NCI-H345 treated with DMSO at 0.1 percent for 48 hours (cell line): ENCODE results near the gene SACM1L.

Source experiments
- DNase-seq: peaks from one replicate; lab custom pipeline; 2025; ENCODE audit not compliant: unreplicated experiment; lab: John Stamatoyannopoulos, UW

Gene SACM1L

DNA sequence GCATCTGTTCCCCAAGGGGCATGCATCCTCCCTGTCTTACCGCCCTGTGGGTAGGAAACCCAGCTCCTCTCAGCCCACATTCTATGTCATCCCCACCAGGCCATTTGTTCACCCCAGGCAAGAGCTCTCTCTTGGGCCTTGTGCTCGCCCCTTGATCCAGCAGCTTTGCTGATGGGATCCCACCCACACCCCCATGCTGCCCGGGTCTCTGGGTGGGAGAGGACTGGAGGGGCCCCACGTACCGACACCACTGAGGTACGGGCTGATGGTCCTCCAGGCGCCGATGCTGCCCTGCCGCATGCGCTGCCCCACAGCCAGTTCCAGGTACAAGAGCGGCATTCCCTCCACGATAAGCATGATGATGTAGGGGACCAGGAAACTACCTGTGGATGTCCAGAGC, 92.6 kb downstream of the SACM1L start:
- DNase-seq: no peak

DNA sequence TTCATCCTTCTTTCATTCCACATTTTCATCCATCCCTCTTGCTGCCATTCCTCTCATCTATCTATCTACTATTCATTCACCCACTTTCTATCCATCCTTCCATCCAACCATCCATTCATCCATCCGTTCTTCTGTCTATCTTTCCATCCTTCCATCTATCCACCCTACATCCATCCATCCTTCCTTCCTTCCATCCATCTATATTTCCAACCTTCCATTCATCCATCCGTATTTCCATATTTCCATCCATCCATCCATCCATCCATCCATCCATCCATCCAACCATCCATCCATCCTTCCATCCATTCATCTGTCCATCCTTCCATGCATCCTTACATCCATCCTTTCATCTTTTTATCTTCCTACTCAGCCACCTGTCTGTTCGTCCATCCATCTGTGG, 93.2 kb downstream of the SACM1L start:
- no peak for DNase-seq

DNA sequence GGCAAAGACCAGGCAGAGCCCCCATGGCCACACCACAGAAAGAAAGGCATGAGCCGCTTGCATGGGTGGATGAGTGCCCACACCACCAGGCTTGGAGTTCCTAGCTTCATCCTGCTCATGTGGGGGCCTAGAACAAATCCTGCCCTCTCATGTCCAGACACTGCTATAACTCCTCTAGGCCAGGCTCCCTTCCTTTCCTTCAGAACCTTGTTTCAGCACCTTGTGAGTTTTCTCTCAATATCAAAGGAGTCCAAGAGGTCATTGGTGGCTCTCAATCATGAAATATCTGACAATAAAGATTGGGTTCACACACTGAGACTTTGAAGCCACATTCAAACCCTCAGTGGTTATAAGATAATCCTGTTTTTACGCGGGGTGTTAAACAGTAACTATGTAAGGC, 94.5 kb downstream of the SACM1L start:
- DNase-seq: no peak

DNA sequence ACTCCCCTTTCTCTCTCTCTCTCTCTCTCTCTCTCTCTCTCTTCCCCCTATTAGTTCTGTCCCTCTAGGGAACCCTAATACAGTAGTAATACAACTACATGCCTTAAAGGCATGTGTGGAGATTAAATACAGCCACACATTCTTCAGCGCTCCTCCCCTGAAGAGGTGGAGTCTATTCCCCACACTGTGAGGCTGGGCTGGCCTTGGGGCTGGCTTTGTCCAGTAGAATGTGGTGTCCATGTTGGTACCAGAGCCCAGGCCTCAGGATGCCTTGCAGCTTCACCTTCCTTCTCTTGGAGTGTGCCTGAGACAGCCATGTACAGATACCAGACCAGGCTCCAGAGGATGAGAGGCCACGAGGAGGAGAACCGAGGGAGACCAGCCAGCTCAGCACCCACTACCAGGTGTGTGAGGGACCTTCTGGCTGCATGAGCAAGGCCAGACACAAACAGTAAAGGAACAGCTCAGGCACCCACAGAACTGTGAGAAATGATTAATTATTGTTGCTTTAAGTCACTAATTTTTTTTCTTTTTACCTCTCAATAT, 96.5 kb downstream of the SACM1L start:
- DNase-seq: no peak

DNA sequence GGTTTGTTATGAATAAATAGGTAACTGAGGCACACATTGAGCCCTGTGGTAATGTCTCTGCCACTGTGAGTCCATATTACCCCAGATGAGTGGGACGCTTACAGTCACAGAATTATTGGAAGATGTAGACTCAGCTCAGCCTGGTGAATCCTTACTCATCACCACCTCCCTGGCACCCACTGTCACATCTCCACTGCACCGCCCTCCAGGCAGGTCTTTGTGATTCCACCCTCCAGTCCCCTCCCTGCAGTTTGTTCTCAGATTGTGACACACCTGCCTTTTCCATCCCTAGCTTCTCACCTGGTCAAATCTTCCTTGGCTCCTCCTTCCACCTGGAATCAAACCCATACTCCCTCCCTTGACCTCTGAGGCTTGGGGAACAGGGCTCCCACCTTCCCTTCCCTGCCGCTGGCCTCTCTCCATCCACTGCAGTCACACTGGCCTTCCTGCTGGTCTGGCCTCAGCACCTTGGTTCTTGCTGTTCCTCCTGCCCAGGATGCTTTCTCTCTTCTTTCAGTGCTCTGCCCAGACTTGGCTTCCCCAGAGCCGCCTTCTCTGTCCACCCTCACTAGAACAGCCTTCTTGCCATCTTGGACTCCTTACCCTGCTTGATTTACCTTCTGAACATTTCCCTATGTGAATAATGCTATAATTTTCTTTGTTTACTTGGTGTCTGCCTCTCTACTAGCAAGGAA, 97.8 kb downstream of the SACM1L start:
- no peak for DNase-seq

DNA sequence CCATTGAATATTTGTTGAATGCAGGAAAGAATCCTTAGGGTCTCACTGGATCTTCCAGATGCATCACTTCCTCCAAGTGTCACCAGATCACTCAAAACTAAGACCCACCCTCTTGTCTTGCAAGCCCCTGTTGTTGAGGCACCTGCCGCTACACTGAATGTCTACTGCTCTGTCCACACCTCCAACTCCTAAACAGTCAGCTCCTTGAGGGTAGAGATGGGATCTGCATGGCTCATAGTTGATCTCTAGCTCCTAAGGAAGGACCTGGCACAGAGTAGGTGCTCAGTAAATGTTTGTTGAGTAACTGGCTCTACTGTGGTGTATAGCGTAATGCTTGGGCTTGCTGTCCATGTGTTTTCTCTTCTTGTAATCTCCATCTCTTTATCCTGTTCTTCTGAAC, 98.4 kb downstream of the SACM1L start:
- no peak for DNase-seq

DNA sequence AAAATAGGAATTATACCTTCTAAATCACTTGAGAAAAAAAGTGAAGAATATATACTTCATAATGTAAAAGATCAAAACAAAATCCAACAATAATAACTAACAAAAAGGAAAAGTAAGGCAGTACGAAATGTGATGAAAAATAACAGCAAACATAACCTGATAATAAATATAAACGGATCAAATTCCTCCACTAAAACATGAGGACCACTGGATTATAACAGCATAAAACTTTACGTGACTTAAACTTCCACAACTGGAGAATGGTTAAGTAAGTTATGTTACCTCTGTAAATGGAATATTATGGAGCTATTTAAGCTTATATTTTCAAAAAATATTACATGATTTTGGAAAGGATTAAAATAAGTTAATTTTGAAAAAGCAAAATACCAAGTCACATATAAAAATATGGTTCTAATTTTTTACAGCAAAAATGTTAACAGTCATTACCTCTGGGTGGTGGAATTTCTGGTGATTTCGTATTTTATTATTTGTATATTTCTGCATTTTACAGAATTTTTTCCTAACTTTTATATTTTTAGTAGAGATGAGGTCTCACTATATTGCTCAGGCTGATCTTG, 100.1 kb downstream of the SACM1L start:
- DNase-seq: no peak

DNA sequence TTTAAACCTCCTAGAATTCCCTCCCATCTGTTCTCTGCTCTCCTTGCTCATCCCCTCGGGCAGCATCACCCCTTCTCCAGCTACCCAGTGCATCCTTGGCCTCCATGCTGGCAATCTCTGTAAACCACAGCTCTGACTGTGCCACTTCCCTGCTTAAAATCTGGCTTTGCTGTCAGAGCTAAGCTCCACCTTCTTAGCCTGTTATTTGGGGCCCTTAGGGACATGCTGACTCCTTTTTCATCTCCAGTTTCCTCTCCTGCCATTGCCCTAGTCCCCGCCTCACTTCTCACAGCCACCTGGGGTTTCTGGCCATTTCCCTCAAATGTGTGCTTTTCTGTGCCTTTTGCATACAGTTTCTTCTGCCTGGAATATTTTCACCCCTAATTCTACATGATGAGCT, 101.4 kb downstream of the SACM1L start:
- DNase-seq: no peak

DNA sequence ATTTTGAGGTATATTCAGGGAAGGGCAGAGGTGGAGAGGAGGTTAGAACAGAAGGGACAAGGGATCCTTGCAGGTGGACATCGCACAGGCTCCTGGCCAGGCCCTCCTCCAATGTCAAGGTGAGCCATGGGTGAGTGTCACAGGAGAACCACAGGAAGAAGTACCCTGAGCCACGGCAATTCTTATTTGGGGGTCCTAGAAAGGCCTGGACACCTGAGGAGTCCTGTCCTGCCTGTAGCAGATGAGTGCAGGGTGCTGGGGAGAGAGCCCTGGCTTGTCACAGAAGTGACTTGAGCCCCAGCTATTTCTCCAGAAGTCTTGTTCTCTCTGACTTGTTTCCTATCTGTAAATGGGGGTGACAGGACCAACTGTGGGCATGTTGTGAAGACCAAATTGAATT, 102.8 kb downstream of the SACM1L start:
- no peak for DNase-seq

DNA sequence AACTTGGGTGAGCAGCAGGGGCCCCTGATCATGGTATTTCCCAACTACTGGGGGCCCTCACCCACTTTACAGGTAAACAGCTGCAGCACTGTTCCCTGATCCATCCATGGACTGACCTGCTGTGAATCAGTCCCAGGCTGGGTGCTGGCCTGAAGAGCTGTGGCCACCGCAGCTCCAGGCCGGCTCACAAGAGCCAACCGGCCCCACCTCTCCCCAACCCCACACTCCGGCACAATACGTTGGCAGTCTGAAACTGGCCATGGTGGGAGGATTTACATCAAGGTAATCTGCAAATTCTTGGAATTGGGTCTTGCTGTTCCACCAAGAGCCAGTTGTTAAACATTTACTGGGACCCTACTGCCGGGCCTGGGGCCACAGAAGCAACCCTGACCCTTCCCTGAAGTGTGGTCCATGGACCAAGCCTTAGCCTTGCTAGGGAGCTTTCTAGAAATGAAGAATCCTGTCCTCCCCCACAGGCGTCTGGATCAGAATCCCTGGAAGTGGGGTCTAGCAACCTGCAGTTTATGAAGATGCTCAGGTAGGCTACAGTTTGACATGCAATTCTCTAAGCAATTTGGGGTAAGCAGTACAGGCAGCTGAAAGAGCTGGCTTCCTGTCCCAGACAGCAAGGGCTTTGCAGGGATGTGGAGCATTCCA, 103.4 kb downstream of the SACM1L start:
- no peak for DNase-seq

DNA sequence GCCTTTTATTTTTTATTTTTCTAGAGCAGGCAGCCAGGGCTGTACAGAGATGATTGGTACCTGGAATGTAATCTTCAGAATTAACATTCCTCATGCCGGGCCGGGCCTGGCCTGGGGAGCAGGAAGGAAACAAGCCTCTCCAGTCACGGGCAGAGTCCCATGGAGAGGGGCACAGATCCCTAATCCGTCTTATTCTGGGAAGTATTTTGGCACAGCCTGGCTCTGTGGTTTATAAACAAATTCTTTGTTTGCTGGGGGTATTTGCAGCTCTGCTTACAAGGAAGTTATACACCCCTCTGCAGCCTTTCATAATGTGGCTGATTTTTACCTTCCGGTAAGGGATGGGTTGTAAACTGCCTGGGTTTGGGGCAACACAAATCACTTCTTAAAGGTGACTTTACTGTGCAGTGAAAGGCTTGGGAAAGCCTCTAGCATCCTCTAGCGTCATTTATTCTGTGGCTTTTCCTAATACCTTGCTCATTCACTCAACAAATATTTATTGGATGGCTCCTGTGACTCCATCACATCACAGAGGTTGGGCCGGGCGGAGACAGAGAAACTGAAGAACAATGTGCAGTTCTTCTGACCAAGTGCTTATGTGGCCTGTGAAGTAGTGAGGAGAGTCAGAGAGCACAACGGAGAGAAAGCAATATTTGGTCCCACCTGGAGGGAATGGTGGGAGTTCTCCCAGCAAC, 104.4 kb downstream of the SACM1L start:
- no peak for DNase-seq

DNA sequence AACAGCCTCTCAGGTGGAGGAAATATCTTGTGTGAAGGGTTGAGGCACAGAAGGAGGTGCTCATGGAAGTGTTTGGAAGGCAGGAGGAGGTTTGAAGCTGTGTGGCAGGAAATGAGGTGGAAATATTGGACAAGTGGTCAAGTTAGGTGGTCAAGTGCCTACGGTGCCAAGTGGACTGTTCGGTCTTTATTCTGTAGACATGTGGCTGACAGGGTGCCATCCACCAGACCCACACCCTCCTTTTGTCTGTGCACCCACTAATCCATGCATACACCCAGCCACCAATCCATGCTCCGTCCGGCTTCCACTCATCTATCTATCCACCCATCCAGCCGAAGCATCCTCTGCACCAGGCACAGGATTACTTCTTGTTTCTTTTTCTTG, 105.0 kb downstream of the SACM1L start:
- DNase-seq: no peak

DNA sequence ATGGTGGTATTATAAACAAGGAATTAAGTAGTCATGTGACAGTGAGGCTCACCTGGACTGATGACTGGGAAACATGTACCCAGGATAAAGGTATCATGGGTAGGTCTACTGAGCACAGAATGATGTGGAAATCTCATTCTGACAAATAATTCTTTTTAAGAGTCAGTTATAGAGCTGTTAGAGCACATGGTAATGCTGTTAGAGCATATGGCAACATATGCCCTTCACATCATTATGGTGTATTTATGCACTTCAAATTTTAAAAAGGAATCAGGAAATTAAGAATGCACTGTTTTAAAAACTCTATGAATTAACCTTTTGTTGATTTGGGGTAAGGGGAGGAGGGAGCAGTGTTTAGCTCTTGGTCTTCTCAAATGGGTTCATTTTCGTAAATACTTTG, 105.5 kb downstream of the SACM1L start:
- DNase-seq: no peak
